Kidney capillary endothelial cell (primary cell): ENCODE data around the gene SPRR2G.
"Not testable (repeated sequence)": the region's sequence is repeated elsewhere in the genome, so short reads cannot be mapped to it uniquely, and the experiment has no call there.

Source experiments
- DNase-seq: peaks from one replicate; pipeline ENCODE4 v3.0.0-alpha.2; 2018; ENCODE audit warnings: low spot score

Gene SPRR2G

GRCh38 chr1:153150846-153151245 lies at the start of gene SPRR2G:
SPRR2G (minus strand) TSS chr1:153150890; CDS start chr1:153150110, 780 bp downstream.
- no peak for DNase-seq

- DNase-seq, result no peak
Observed at GRCh38 chr1:153195216-153195615, 44.5 kb upstream of the SPRR2G start.

DNA sequence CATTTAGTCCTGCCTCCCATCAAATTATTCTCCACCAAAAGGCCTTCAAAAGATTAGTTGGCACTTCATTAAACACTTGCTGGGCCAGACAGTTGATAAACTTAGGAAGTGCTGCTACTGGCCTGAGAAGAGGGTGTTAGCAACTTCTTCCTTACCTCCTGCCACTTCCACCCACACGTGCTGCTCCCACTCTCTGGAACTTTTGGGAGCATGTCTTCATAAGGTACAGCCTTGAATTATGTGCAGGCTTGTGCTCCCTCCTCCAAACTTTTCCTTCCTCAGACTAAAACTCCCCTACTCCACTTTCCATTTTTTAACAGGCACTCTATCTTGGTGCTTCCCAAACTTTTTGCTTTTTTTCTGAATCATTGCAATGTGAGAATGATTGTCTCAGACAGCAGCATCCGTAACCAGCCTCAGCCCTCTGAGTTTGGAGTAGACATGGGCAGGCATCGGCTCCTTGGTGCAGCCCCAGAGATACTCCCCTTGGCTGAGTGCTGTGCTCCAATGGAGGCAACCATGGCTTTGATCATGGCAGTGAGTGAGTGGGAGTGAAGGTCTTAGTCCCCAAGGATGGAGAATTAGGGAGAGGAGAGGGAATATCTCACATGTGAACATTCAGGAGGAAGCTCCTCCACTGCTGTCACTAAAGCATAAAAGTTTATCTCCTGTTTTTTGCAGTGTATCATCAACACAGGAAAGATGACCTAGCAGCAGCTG lies 43.8 kb upstream of the SPRR2G start:
- no peak for DNase-seq

GRCh38 chr1:153192697-153193096 lies 42.0 kb upstream of the SPRR2G start:
- DNase-seq, result no peak

DNA sequence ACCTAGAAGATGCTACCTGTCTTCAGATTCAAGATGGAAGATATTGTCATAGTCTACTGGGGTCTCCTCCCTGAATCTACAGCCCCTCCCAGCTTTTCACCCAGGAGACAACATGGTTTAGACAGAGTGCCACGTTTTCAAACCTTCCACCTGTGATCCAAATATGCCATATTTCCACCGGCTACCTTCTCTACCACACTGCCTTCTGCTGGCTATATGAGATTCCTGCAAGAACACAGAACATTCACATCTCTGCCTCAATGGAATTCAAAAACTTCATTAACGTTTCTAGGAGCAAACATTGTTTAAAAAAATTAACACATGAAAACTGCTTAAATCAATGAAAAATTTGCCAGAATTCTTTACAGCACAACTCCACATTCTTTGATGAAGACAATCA lies 39.7 kb upstream of the SPRR2G start:
- DNase-seq, result no peak

GRCh38 chr1:153188301-153188700 lies 37.6 kb upstream of the SPRR2G start:
- DNase-seq, result not testable (repeated sequence)

- DNase-seq, result no peak
Observed at GRCh38 chr1:153180556-153180955, 29.9 kb upstream of the SPRR2G start.

DNA sequence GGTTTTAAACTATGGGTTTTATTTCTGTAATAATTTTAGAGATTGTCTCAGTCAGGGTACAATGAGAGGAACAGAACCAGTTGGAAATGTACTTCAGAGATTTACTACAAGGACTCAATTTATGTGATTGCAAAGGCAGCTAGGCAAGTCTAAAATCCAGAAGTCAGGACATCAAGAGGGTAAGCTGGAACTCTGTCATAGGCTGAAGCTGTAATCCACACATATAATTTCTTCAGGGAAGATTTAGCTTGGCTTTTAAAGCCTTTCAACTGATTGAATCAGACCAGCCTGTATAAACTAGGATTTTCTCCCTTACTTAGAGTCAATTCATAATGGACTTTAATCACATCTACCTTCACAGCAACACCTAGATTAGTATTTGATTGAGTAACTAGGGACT lies 28.2 kb upstream of the SPRR2G start:
- no peak for DNase-seq

DNA sequence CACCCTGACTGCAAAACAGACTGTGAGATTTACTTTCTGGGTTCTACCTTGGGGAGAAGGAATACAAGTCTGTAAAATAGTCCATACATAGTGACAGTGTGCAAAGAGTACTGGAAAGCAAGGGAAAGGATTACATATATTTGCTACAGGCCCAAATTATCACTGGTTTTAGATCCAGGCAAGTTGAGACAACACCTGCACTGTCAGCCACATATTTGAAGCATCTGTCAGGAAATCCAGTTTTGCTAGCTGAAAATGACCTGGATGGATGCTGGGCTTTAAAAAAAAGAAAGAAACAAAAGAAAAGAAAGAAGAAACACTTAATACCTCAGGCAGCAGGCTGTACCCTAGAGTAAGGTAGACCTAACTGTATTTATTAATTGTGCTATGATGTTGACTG lies 23.9 kb upstream of the SPRR2G start:
- DNase-seq, result no peak

GRCh38 chr1:153168686-153169085 lies 18.0 kb upstream of the SPRR2G start:
- DNase-seq, result no peak

DNA sequence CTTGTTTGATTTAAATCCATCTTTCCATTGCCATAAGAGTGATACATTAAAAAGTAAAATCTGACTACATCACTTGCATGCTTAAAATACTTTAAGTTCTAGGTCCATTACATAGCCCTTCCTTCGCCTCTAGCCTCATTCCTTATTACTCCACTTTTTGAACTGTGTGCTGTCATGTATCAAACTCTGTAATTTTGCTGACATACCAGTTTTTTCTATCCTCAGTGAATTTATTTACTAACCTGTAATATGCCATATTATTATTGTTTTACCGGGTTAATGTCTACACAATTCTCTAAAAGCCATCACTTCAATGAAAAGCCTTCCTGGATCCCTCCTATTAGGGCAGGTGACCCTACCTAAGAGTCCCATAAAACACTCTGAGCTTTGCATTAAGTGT lies 4.9 kb upstream of the SPRR2G start:
- DNase-seq, result no peak

DNA sequence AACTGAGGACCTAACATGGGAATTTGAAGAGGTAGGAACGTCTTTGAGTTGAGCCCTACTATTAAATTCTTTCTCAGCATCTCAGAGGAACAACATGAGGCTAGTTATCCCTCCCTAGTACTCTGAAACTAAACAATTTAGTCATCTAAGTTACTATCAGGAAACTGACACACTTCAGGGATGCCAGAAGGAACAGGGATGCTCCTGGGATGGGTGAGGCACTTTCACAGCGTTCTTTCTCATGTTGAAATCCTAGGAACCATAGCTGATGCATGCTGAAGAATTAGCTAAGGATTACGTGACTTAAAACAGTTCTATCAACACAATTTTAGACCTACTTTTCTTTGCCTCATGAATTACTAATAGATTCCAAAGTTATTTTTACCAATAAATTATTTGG lies 1.8 kb upstream of the SPRR2G start:
- DNase-seq, result no peak

DNA sequence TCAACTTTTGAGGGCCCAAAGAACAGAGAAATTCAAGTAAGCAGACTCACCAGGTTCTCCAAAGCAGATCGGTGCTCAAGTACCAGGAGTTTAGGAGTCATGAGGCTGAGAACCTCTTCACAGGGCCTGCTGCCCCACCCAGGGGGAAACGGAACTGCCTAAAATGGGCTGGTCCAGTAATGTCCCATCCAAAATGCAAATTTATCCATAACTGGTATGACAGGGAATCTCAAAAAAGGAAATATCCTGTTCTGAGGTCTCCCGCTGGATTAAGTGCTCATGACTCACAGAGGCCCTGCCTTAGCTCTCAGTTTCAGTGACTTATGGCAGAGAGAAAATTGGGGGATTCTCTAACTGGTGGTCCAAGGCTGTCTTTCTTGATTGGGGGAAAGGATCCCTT lies 9.3 kb downstream of the SPRR2G start:
- no peak for DNase-seq

- no peak for DNase-seq
Observed at GRCh38 chr1:153140484-153140883, 10.2 kb downstream of the SPRR2G start.

- no peak for DNase-seq
Observed at GRCh38 chr1:153133743-153134142, 16.9 kb downstream of the SPRR2G start.

- DNase-seq, result no peak
Observed at GRCh38 chr1:153133267-153133666, 17.4 kb downstream of the SPRR2G start.

GRCh38 chr1:153128688-153129087 lies 22.0 kb downstream of the SPRR2G start:
- DNase-seq, result not testable (repeated sequence)

DNA sequence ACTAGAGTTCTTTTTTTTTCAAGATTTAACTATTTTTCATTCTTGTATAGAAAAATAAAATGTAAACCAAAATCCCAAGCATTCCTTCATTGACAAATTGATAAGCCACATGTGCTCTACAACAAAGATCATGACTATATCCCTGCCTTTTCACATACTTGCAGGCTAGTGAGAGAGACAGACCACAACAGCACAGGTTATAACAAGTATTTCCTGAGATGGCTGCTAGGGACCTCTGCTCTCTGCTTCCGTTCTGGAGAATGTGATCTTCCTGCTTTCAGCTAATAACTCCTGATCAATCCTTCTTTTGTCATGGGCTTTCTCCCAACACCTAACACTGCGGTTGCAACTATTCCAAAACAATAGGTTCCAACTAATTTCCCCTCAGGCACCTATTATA lies 23.4 kb downstream of the SPRR2G start:
- no peak for DNase-seq

- DNase-seq, result no peak
Observed at GRCh38 chr1:153125536-153125935, 25.2 kb downstream of the SPRR2G start.

GRCh38 chr1:153123793-153124192 lies 26.9 kb downstream of the SPRR2G start:
- not testable (repeated sequence) for DNase-seq

DNA sequence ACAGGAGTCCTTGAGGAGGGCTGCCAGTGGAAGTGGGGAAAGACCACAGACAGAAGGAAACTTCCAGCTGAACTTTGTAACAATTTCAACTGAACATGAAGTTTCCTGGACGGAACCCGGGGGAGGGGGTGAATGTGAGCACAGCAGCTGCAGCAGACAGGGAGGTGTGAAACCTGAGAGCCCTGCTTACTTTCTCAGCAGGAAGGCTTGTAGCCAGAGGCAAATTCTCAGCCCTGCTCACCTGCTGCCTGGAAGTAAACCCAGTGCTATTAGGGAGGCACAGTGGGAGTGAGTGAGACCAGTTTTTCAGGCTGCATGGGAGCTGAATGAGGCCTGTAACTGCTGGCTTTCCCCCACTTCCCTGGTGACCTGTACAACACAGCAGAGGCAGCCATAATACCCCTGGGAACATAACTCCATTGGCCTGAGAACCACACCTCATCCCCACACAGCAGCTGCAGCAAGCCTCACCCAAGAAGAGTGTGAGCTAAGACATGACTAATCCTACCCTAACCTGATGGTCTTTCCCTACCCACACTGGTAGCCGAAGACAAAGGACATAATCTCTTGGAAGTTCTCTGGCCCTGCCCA lies 27.8 kb downstream of the SPRR2G start:
- DNase-seq, result no peak

GRCh38 chr1:153120945-153121344 lies 29.7 kb downstream of the SPRR2G start:
- DNase-seq, result no peak

DNA sequence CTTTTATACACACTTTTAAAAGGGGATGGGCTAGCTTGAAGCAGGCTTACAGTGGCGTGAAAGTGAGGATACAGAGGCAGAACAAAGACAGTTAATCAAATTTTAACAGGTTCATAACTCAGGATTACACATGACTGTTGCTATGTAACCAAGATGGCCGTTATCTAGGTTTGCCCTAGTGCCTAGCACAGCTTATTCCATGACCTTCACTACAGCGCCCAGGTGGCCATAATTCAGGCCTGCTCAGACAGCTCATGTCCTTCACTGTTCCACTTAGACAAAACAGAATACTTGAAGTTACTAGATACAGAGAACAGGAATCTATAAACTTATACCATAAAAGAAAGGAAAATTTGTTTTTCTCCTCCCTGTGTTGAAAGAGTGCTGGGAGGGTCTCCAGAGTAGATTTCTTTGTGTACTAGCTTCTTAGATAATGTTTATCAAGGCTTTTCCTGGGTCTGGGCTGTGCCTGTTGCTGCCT lies 31.2 kb downstream of the SPRR2G start:
- DNase-seq, result no peak

DNA sequence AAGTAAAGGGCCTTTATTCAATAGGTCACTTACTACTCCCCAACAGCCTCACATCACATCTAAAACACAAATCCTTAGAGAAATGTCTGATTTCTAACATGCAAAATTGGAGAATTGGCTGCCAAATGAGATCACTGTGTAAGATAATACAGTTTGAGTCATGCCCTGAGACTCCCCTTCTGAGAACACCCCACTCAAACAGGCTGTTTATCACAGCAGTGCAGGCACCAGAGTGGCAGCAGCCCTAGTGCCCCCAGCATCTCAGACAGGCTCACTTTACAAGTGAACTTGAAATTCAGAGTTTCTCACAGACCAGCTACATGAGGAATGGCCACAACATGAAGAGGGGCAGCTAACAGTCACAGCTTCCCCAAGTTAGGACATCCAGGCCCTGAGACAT lies 35.4 kb downstream of the SPRR2G start:
- DNase-seq, result not testable (repeated sequence)
